ENCODE measurements around the gene CCZ1. TPM values are rescaled to one million over a fixed set of nuclear protein-coding genes. Genes with fewer than 3 reads are reported as not detected.
"Not testable (repeated sequence)": the region's sequence is repeated elsewhere in the genome, so short reads cannot be mapped to it uniquely, and the experiment has no call there.

CCZ1 gene
- total RNA-seq, 2 donors from 2014 or later, result 76.2 to 79.4 TPM

GRCh38 chr7:5897369-5897919, 1.1 kb upstream of the CCZ1 start:
- intact Hi-C loops (cut with DNase I); DNase-seq (ENCODE audit: low spot score): not testable (repeated sequence)

- DNase-seq (ENCODE audit: low spot score); intact Hi-C loops (cut with DNase I): not testable (repeated sequence)
These were observed 4.5 kb downstream of the CCZ1 start for GRCh38 chr7:5903002-5903401.

- DNase-seq (ENCODE audit: low spot score); intact Hi-C loops (cut with DNase I): not testable (repeated sequence)
These were observed 6.2 kb downstream of the CCZ1 start for GRCh38 chr7:5904726-5905125.

- DNase-seq (ENCODE audit: low spot score); intact Hi-C loops (cut with DNase I): not testable (repeated sequence)
These were observed 10.3 kb downstream of the CCZ1 start for GRCh38 chr7:5908835-5909234.

- not testable (repeated sequence) for DNase-seq (ENCODE audit: low spot score)
These were observed 18.0 kb downstream of the CCZ1 start for GRCh38 chr7:5916529-5916928.

GRCh38 chr7:5924180-5924579, 25.6 kb downstream of the CCZ1 start:
- intact Hi-C loops (cut with DNase I); DNase-seq (ENCODE audit: low spot score): not testable (repeated sequence)

More at GRCh38 chr7:5916529-5916928, 18.0 kb downstream of the CCZ1 start:
- intact Hi-C loops (cut with DNase I), result not testable (repeated sequence)

GRCh38 chr7:5924630-5925029, 26.1 kb downstream of the CCZ1 start:
- DNase-seq (ENCODE audit: low spot score); intact Hi-C loops (cut with DNase I): not testable (repeated sequence)

GRCh38 chr7:5926263-5926870, 27.8 kb downstream of the CCZ1 start:
- intact Hi-C loops (cut with DNase I); DNase-seq (ENCODE audit: low spot score): not testable (repeated sequence)

GRCh38 chr7:5930290-5930689, 31.8 kb downstream of the CCZ1 start:
- intact Hi-C loops (cut with DNase I); DNase-seq (ENCODE audit: low spot score): not testable (repeated sequence)

- intact Hi-C loops (cut with DNase I), result not testable (repeated sequence)
- peak; percentile 81 for DNase-seq (ENCODE audit: low spot score)
These were observed 32.7 kb downstream of the CCZ1 start for GRCh38 chr7:5931250-5931649.

- intact Hi-C loops (cut with DNase I), result not testable (repeated sequence)
- peak; percentile 58 for DNase-seq (ENCODE audit: low spot score)
These were observed 33.5 kb downstream of the CCZ1 start for GRCh38 chr7:5931905-5932644.

GRCh38 chr7:5934945-5935450, 36.5 kb downstream of the CCZ1 start:
- DNase-seq (ENCODE audit: low spot score); intact Hi-C loops (cut with DNase I): not testable (repeated sequence)

GRCh38 chr7:5963205-5963604, 64.7 kb downstream of the CCZ1 start:
- intact Hi-C loops (cut with DNase I); DNase-seq (ENCODE audit: low spot score): not testable (repeated sequence)

GRCh38 chr7:5963810-5964209, 65.3 kb downstream of the CCZ1 start:
- intact Hi-C loops (cut with DNase I); DNase-seq (ENCODE audit: low spot score): not testable (repeated sequence)

GRCh38 chr7:5970347-5970911, 71.9 kb downstream of the CCZ1 start, which contains the start of gene RSPH10B:
Gene RSPH10B (minus strand): TSS chr7:5970689. CDS start chr7:5967116, 3,573 bp downstream.
- DNase-seq (ENCODE audit: low spot score); intact Hi-C loops (cut with DNase I): not testable (repeated sequence)

- intact Hi-C loops (cut with DNase I); DNase-seq (ENCODE audit: low spot score): not testable (repeated sequence)
These were observed 75.0 kb downstream of the CCZ1 start for GRCh38 chr7:5973580-5973979.
